Uterine smooth muscle cell (primary cell): ENCODE results near the gene DDX42. TPM values are rescaled to one million over a fixed set of nuclear protein-coding genes. Genes with fewer than 3 reads are reported as not detected.

Experiments
- total RNA-seq: library from RNA; depleted of rRNA; stranded (reverse); fragments of >200 nt; gene quantifications from 2 replicates; pipeline ENCODE4 v1.2.3, GENCODE V29; 2014

DDX42 gene
- 75.2 and 78.4 TPM in 2 replicates for total RNA-seq

GRCh38 chr17:63774141-63774968 lies at the start of gene DDX42:
TSS of gene DDX42 (plus strand) at chr17:63774170. CDS start at chr17:63787050, 12,880 bp downstream.

GRCh38 chr17:63741408-63742173 lies 32.4 kb upstream of the DDX42 start, which contains the start of gene STRADA:
TSS of gene STRADA (minus strand) at chr17:63741799. CDS start at chr17:63728369, 13,430 bp downstream.

GRCh38 chr17:63773272-63774140 lies 464 bp upstream of the DDX42 start, which contains the start of gene CCDC47:
TSS of gene CCDC47 (minus strand) at chr17:63773597. CDS start at chr17:63766175, 7,422 bp downstream.

GRCh38 chr17:63827002-63827800 lies 53.2 kb downstream of the DDX42 start, which contains the start of the genes FTSJ3 and PSMC5:
TSS of gene FTSJ3 (minus strand) at chr17:63827663. CDS start at chr17:63826902, 761 bp downstream.
TSS of gene PSMC5 (plus strand) at chr17:63827431. CDS start at chr17:63827491, 60 bp downstream.

GRCh38 chr17:63842540-63843386 lies 68.8 kb downstream of the DDX42 start, which contains the start of gene SMARCD2:
TSS of gene SMARCD2 (minus strand) at chr17:63842685. CDS start at chr17:63842674, 11 bp downstream.

Other genes with a start within 250 kb of the DDX42 start
- 15.6 and 23.1 TPM in 2 replicates for gene DCAF7, start 223.7 kb upstream of the DDX42 start, total RNA-seq
- gene TACO1, start 173.3 kb upstream of the DDX42 start, total RNA-seq, result 18.0 and 23.0 TPM in 2 replicates
- gene MAP3K3, start 151.8 kb upstream of the DDX42 start, total RNA-seq, result 32.1 and 36.3 TPM in 2 replicates
- gene LIMD2, start 74.0 kb upstream of the DDX42 start, total RNA-seq, result 2.5 and 2.8 TPM in 2 replicates
- gene STRADA, start 32.4 kb upstream of the DDX42 start, total RNA-seq, result 18.8 and 22.4 TPM in 2 replicates
- gene CCDC47, start 573 bp upstream of the DDX42 start, total RNA-seq, result 88.6 and 100 TPM in 2 replicates
- gene PSMC5, start 53.3 kb downstream of the DDX42 start, total RNA-seq, result 54.9 and 99.6 TPM in 2 replicates
- gene FTSJ3, start 53.5 kb downstream of the DDX42 start, total RNA-seq, result 63.1 and 73.0 TPM in 2 replicates
- 78.2 and 108 TPM in 2 replicates for gene SMARCD2, start 68.5 kb downstream of the DDX42 start, total RNA-seq
- under 0.01 TPM in 1 of 2 replicates, not detected in the other for gene CSH2, start 99.5 kb downstream of the DDX42 start, total RNA-seq
- gene GH2, start 107.8 kb downstream of the DDX42 start, total RNA-seq, result not detected in 2 replicates
- not detected in 2 replicates for gene CSH1, start 122.4 kb downstream of the DDX42 start, total RNA-seq
- gene CSHL1, start 137.1 kb downstream of the DDX42 start, total RNA-seq, result not detected in 2 replicates
- not detected in 2 replicates for gene GH1, start 144.7 kb downstream of the DDX42 start, total RNA-seq
- 0.12 TPM in 1 of 2 replicates, not detected in the other for gene CD79B, start 158.2 kb downstream of the DDX42 start, total RNA-seq
- gene SCN4A, start 198.7 kb downstream of the DDX42 start, total RNA-seq, result under 0.01 TPM in 2 replicates
- 0.11 and 0.25 TPM in 2 replicates for gene PRR29, start 224.2 kb downstream of the DDX42 start, total RNA-seq
- 1.2 and 3.4 TPM in 2 replicates for gene ICAM2, start 246.5 kb downstream of the DDX42 start, total RNA-seq